CD14-positive monocyte (primary cell): ENCODE results near the gene CGNL1. TPM values are rescaled to one million over a fixed set of nuclear protein-coding genes. Genes with fewer than 3 reads are reported as not detected.

Experiments
- DNase-seq, 3 donors: peaks; one replicate each; pipeline ENCODE4 v3.0.0-alpha.2; 2011 to 2022
- H2AFZ ChIP-seq: 2 replicates; pipeline ENCODE4 v1.6.0; 2012; ENCODE audit warnings: mild to moderate bottlenecking, low read depth, low read length, inconsistent platforms; ENCODE audit not compliant: insufficient read depth, poor library complexity, severe bottlenecking
- H3K27ac ChIP-seq, 2 donors: 1 replicate in 1 of 2; 2 replicates in 1 of 2; pipeline ENCODE4 v1.5.1; 2012 to 2013; ENCODE audit warnings: low read length in 2 of 2, control low read depth in 1 of 2, inconsistent platforms in 1 of 2, low read depth in 1 of 2, mild to moderate bottlenecking in 1 of 2
- H3K27me3 ChIP-seq, 2 donors: one replicate each; pipeline versions ENCODE4 v1.6.0 to v1.6.1; 2011 to 2013; ENCODE audit warnings: low read length in 2 of 2; ENCODE audit not compliant: control insufficient read depth in 2 of 2, insufficient read depth in 2 of 2
- H3K36me3 ChIP-seq, 2 donors: replicated peaks in 1 of 2; 1 replicate in 1 of 2; 2 replicates in 1 of 2; pipeline versions ENCODE4 v1.5.1 to v1.6.1; 2012 to 2013; ENCODE audit warnings: low read length in 2 of 2, control low read depth in 1 of 2, inconsistent platforms in 1 of 2, mild to moderate bottlenecking in 1 of 2; ENCODE audit not compliant: insufficient read depth in 2 of 2, control insufficient read depth in 1 of 2
- H3K4me1 ChIP-seq, 2 donors: 1 replicate in 1 of 2; 2 replicates in 1 of 2; pipeline versions ENCODE4 v1.5.1 to v1.6.1; 2012 to 2013; ENCODE audit warnings: low read length in 2 of 2, control low read depth in 1 of 2, inconsistent platforms in 1 of 2, mild to moderate bottlenecking in 1 of 2, moderate library complexity in 1 of 2; ENCODE audit not compliant: insufficient read depth in 2 of 2, control insufficient read depth in 1 of 2
- H3K4me2 ChIP-seq: replicated peaks from 2 replicates; pipeline ENCODE3; 2012; ENCODE audit warnings: low read length, moderate library complexity, mild to moderate bottlenecking; ENCODE audit not compliant: poor library complexity, severe bottlenecking; ENCODE audit errors: extremely low read depth
- H3K4me3 ChIP-seq, 3 experiments: fragments of 200-600 bp in 1 of 3; sonication (generic) in 1 of 3; replicated peaks in 1 of 3; 1 replicate in 2 of 3; 2 replicates in 1 of 3; pipeline ENCODE4 v1.5.1; 2011 to 2013; ENCODE audit warnings: low read length in 3 of 3, mild to moderate bottlenecking in 3 of 3, control low read depth in 2 of 3, low read depth in 2 of 3, inconsistent platforms in 1 of 3, moderate library complexity in 1 of 3
- H3K79me2 ChIP-seq: 2 replicates; pipeline ENCODE4 v1.6.0; 2012; ENCODE audit warnings: mild to moderate bottlenecking, control low read depth, inconsistent platforms, low read length, moderate library complexity; ENCODE audit not compliant: insufficient read depth
- H3K9ac ChIP-seq: 2 replicates; pipeline ENCODE4 v1.6.0; 2017; ENCODE audit warnings: low read length, mild to moderate bottlenecking; ENCODE audit not compliant: insufficient read depth, poor library complexity, severe bottlenecking
- H3K9me3 ChIP-seq, 2 donors: replicated peaks in 1 of 2; 1 replicate in 1 of 2; 2 replicates in 1 of 2; pipeline versions ENCODE4 v1.5.1 to v1.6.1; 2012 to 2013; ENCODE audit warnings: low read length in 2 of 2, control low read depth in 1 of 2; ENCODE audit not compliant: control insufficient read depth in 1 of 2, insufficient read depth in 1 of 2
- H4K20me1 ChIP-seq: 2 replicates; pipeline ENCODE4 v1.6.0; 2012; ENCODE audit warnings: mild to moderate bottlenecking, low read length, control low read depth, moderate library complexity; ENCODE audit not compliant: insufficient read depth
- H3K27ac Mint-ChIP-seq, 7 donors: one replicate each; pipeline ENCODE4 v1.8.0; 2020; ENCODE audit warnings: mild to moderate bottlenecking in 7 of 7, mixed read lengths in 7 of 7, moderate library complexity in 6 of 7, inconsistent platforms in 2 of 7
- H3K27me3 Mint-ChIP-seq, 3 donors: one replicate each; pipeline ENCODE4 v1.8.0; 2021 to 2022; ENCODE audit warnings: low read depth in 3 of 3, mild to moderate bottlenecking in 3 of 3, mixed read lengths in 3 of 3, moderate library complexity in 3 of 3, inconsistent platforms in 1 of 3
- H3K36me3 Mint-ChIP-seq, 2 donors: one replicate each; pipeline ENCODE4 v1.8.0; 2020; ENCODE audit warnings: mixed read lengths in 2 of 2, inconsistent platforms in 1 of 2, mild to moderate bottlenecking in 1 of 2
- H3K4me1 Mint-ChIP-seq: one replicate; pipeline ENCODE4 v1.8.0; 2020; ENCODE audit warnings: mild to moderate bottlenecking, mixed read lengths
- H3K4me3 Mint-ChIP-seq, 2 donors: one replicate each; pipeline ENCODE4 v1.8.0; 2020; ENCODE audit warnings: mild to moderate bottlenecking in 2 of 2, mixed read lengths in 2 of 2, moderate library complexity in 1 of 2
- H3K9me3 Mint-ChIP-seq, 7 donors: one replicate each; pipeline ENCODE4 v1.8.0; 2020 to 2022; ENCODE audit warnings: mixed read lengths in 7 of 7, mild to moderate bottlenecking in 6 of 7, moderate library complexity in 6 of 7, inconsistent platforms in 2 of 7
- CTCF ChIP-seq: fragments of 200-600 bp; IDR thresholded peaks from one replicate; pipeline ENCODE4 v1.8.0; 2022; ENCODE audit warnings: antibody characterized with exemption, mild to moderate bottlenecking
- intact Hi-C, 2 donors: fragments of 100-400 bp; cut with micrococcal nuclease; formaldehyde crosslinking; loops; one replicate each; pipeline versions ENCODE4 v1.15.0 to v1.15.1; 2023
- polyA plus RNA-seq, 3 donors: library from polyadenylated mRNA; depleted of rRNA in 1 of 3; unstranded in 2 of 3; stranded (reverse) in 1 of 3; fragments of 300-500 nt in 2 of 3; fragments of >200 nt in 1 of 3; fragmentation: Illumina TruSeq in 2 of 3; gene quantifications; 1 replicate in 2 of 3; 2 replicates in 1 of 3; pipeline ENCODE4 v1.2.3, GENCODE V29; 2012 to 2021

CGNL1 gene
- polyA plus RNA-seq, 3 donors, result not detected

- H3K36me3 ChIP-seq, result no peaks in the 10 kb centered on the region
- peaks cover 2 to 14% (median 4%) of the 10 kb centered on the region in 3 donors for H3K27me3 Mint-ChIP-seq
- H2AFZ ChIP-seq, result no peak overlapping the region
- TF ChIP-seq CTCF, result no peak
- no peak overlapping the region for H3K4me3 Mint-ChIP-seq
- H3K4me2 ChIP-seq, result no peak overlapping the region
- no peaks in the 10 kb centered on the region for H3K79me2 ChIP-seq
- no peaks in the 10 kb centered on the region for H3K4me1 Mint-ChIP-seq
- DNase-seq, result no peak
- H3K4me3 ChIP-seq, result no peak overlapping the region
- peaks cover 0 to 2% (median 0%) of the 10 kb centered on the region in 7 donors for H3K9me3 Mint-ChIP-seq
- no peaks in the 10 kb centered on the region for H3K27me3 ChIP-seq
- no peaks in the 10 kb centered on the region for H3K9me3 ChIP-seq
- no peak overlapping the region for H3K9ac ChIP-seq
- intact Hi-C loops, result no loop called here
- H4K20me1 ChIP-seq, result no peaks in the 10 kb centered on the region
- no peak overlapping the region for H3K27ac ChIP-seq
- no peak overlapping the region for H3K27ac Mint-ChIP-seq
- H3K36me3 Mint-ChIP-seq, result no peaks in the 10 kb centered on the region
- H3K4me1 ChIP-seq, result no peaks in the 10 kb centered on the region
These were observed 110.5 kb downstream of the CGNL1 start for GRCh38 chr15:57486833-57487232.

GRCh38 chr15:57489122-57489521, 112.8 kb downstream of the CGNL1 start:
- H3K9ac ChIP-seq, result no peak overlapping the region
- no peaks in the 10 kb centered on the region for H3K9me3 ChIP-seq
- no peaks in the 10 kb centered on the region for H3K36me3 ChIP-seq
- no peaks in the 10 kb centered on the region for H4K20me1 ChIP-seq
- intact Hi-C loops, result no loop called here
- Mint-ChIP-seq H3K9me3 (peaks cover 0 to 2% (median 0%) of the 10 kb centered on the region in 7 donors), H3K4me3 (no peak overlapping the region), H3K4me1 (no peaks in the 10 kb centered on the region), H3K27me3 (peaks cover 2 to 14% (median 4%) of the 10 kb centered on the region in 3 donors), H3K36me3 (no peaks in the 10 kb centered on the region), H3K27ac (no peak overlapping the region)
- no peak for TF ChIP-seq CTCF
- H3K79me2 ChIP-seq, result no peaks in the 10 kb centered on the region
- H3K27ac ChIP-seq, result no peak overlapping the region
- H3K4me3 ChIP-seq, result no peak overlapping the region
- no peaks in the 10 kb centered on the region for H3K27me3 ChIP-seq
- no peaks in the 10 kb centered on the region for H3K4me1 ChIP-seq
- no peak overlapping the region for H3K4me2 ChIP-seq
- no peak for DNase-seq
- H2AFZ ChIP-seq, result no peak overlapping the region
